IgD-negative memory B cell (primary cell): ENCODE data around the gene ORC3. TPM values are rescaled to one million over a fixed set of nuclear protein-coding genes. Genes with fewer than 3 reads are reported as not detected.
A peak's percentile ranks its signal among the peaks of the same experiment; 100 is the strongest.
"Not testable (repeated sequence)": the region's sequence is repeated elsewhere in the genome, so short reads cannot be mapped to it uniquely, and the experiment has no call there.

Source experiments
- H3K27ac Mint-ChIP-seq, 3 donors: one replicate each; pipeline ENCODE4 v1.8.0; 2020 to 2022; ENCODE audit warnings: mild to moderate bottlenecking in 3 of 3, mixed read lengths in 3 of 3, moderate library complexity in 1 of 3
- H3K27me3 Mint-ChIP-seq: one replicate; pipeline ENCODE4 v1.8.0; 2021; ENCODE audit warnings: mixed read lengths
- H3K36me3 Mint-ChIP-seq: one replicate; pipeline ENCODE4 v1.8.0; 2020; ENCODE audit warnings: mild to moderate bottlenecking, mixed read lengths
- H3K4me1 Mint-ChIP-seq, 3 donors: one replicate each; pipeline ENCODE4 v1.8.0; 2020 to 2022; ENCODE audit warnings: mixed read lengths in 3 of 3, mild to moderate bottlenecking in 1 of 3
- H3K4me3 Mint-ChIP-seq, 4 donors: one replicate each; pipeline ENCODE4 v1.8.0; 2020 to 2022; ENCODE audit warnings: mild to moderate bottlenecking in 4 of 4, mixed read lengths in 4 of 4, moderate library complexity in 3 of 4
- H3K9me3 Mint-ChIP-seq, 3 donors: one replicate each; pipeline ENCODE4 v1.8.0; 2020 to 2021; ENCODE audit warnings: mixed read lengths in 3 of 3, mild to moderate bottlenecking in 1 of 3
- polyA plus RNA-seq: library from polyadenylated mRNA; unstranded; fragments of 300-500 nt; fragmentation: Illumina TruSeq; gene quantifications from one replicate; pipeline ENCODE4 v1.2.3, GENCODE V29; 2021

The ORC3 gene
- polyA plus RNA-seq, 1 donor from 2014 or later: 29.7 TPM

DNA sequence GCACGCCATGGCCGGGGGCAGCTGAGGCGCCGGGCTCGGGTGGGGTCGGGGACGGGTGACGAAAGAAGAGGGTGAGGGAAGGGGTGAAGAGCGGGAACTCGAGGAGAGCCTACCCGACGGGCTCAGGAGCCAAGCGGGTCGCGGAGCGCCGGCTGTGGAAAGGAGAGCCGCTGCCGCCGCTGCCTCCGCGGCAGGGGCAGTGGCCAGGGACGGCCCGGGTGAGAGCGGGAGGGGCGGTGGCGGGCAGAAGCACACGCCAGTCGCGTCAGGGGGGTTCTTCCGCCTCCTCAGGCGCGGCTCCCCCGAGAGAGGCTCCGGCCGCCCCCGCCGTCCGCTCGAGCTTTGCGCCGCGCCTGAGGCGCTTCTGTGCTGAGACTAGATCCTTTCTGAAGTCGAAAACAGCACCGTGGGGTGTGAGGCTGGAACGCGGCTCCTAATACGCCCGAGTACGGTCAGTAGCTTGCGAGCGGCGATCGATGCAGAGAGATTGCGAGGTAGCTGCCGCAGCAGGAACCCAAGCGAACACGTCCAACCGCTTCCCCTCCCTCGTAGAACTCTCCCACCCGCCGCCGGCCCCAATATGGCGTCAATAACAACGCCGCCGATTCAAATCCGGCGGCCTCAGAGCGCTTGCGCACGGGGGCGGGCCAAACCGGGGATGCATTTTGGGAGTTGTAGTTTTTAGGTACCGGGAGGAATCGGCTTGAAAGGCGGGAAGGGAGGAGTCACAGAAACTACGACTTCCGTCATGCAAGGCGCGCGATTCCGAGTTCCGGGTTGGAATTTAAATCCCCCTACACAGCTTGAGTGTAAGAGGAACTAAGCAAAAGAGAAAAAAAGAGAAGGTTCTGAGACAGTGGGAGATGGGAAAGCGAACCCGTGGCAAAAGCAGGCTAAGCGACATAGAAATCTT lies 112.0 kb downstream of the ORC3 start, which contains the start of gene AKIRIN2:
Gene AKIRIN2, minus strand, starts transcription at position 558 of the 913 bp plus-strand sequence. Its CDS starts 549 bp downstream, at position 9.
- H3K4me1 Mint-ChIP-seq: peaks cover 26 to 36% (median 29%) of the 10 kb centered on the region in 3 donors
- H3K27ac Mint-ChIP-seq: peak within 1 kb of the TSS; percentile 85 to 99 (median 91)
- peak within 1 kb of the TSS; percentile 92 to 100 (median 98) for H3K4me3 Mint-ChIP-seq

GRCh38 chr6:87702589-87702945 lies 112.6 kb downstream of the ORC3 start:
- Mint-ChIP-seq H3K4me1 (peaks cover 22 to 34% (median 23%) of the 10 kb centered on the region in 3 donors), H3K9me3 (no peaks in the 10 kb centered on the region), H3K27ac (peak overlapping the region; percentile 85 to 99 (median 91)), H3K27me3 (no peaks in the 10 kb centered on the region), H3K4me3 (peak overlapping the region; percentile 92 to 100 (median 98)), H3K36me3 (peaks cover 2% of the 10 kb centered on the region)

More for the DNA sequence above, 112.0 kb downstream of the ORC3 start, which contains the start of gene AKIRIN2:
- no peaks in the 10 kb centered on the region for H3K9me3 Mint-ChIP-seq
- H3K27me3 Mint-ChIP-seq: no peaks in the 10 kb centered on the region
- peaks cover 2% of the 10 kb centered on the region for H3K36me3 Mint-ChIP-seq

GRCh38 chr6:87703039-87703438 lies 113.1 kb downstream of the ORC3 start:
- peak overlapping the region; percentile 85 to 99 (median 91) for H3K27ac Mint-ChIP-seq
- not testable (repeated sequence) for H3K9me3 Mint-ChIP-seq, H3K36me3 Mint-ChIP-seq, H3K27me3 Mint-ChIP-seq
- H3K4me3 Mint-ChIP-seq: peak overlapping the region; percentile 92 to 100 (median 98)
- H3K4me1 Mint-ChIP-seq: peaks cover 18 to 29% (median 19%) of the 10 kb centered on the region in 3 donors

GRCh38 chr6:87705070-87705691 lies 115.2 kb downstream of the ORC3 start:
- H3K36me3 Mint-ChIP-seq: peaks cover 2% of the 10 kb centered on the region
- H3K9me3 Mint-ChIP-seq: no peaks in the 10 kb centered on the region
- peak overlapping the region in 1 of 4 donors; percentile 72 for H3K4me3 Mint-ChIP-seq
- no peaks in the 10 kb centered on the region for H3K27me3 Mint-ChIP-seq
- H3K4me1 Mint-ChIP-seq: peaks cover 13 to 17% (median 13%) of the 10 kb centered on the region in 3 donors
- peak overlapping the region in 2 of 3 donors; percentile 3 to 30 for H3K27ac Mint-ChIP-seq

- no peaks in the 10 kb centered on the region for H3K36me3 Mint-ChIP-seq
- H3K4me3 Mint-ChIP-seq: no peak overlapping the region
- no peaks in the 10 kb centered on the region for H3K27me3 Mint-ChIP-seq
- H3K27ac Mint-ChIP-seq: no peak overlapping the region
- peaks cover 13 to 17% (median 13%) of the 10 kb centered on the region in 3 donors for H3K4me1 Mint-ChIP-seq
- H3K9me3 Mint-ChIP-seq: no peaks in the 10 kb centered on the region
These were observed 116.4 kb downstream of the ORC3 start for GRCh38 chr6:87706187-87706966.

DNA sequence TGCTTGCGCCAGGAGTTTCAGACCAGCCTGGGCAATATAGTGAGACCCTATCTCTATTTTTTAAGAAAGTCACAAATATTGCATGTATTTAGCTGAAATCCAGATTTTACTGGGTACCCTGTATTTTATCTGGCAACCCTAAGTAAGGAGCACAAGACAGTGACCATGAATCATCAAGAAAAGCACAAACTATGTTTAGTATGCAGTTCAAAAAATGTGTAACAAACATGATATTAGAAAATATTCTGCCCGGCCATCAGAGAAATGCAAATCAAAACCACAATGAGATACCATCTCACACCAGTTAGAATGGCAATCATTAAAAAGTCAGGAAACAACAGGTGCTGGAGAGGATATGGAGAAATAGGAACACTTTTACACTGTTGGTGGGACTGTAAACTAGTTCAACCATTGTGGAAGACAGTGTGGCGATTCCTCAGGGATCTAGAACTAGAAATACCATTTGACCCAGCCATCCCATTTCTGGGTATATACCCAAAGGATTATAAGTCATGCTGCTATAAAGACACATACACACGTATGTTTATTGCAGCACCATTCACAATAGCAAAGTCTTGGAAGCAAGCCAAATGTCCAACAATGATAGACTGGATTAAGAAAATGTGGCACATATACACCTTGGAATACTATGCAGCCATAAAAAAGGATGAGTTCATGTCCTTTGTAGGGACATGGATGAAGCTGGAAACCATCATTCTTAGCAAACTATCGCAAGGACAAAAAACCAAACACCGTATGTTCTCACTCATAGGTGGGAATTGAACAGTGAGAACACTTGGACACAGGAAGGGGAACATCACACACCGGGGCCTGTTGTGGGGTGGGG lies 118.9 kb downstream of the ORC3 start:
- H3K9me3 Mint-ChIP-seq, H3K4me3 Mint-ChIP-seq, H3K27me3 Mint-ChIP-seq, H3K27ac Mint-ChIP-seq, H3K36me3 Mint-ChIP-seq: not testable (repeated sequence)
- H3K4me1 Mint-ChIP-seq: peaks cover 4 to 12% (median 8%) of the 10 kb centered on the region in 3 donors

DNA sequence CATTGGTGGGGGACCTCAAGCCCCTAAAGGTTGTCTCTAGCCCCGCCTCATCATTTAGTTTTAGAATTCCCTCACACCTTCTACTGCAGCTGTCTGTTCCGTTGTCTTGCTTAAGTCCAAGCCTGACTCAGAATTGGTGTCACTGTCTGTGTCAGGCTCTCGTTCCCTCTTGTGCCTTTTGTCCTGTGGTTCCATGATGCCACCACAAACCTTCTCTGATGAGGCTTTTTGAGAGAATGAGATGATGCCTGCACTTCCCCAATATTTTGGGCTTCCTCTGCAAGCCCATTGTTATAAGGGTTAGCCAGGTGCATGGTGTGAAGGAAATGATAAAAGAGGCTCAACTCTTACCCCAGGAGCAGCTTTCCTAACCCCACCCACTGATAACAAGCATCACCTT lies 120.2 kb downstream of the ORC3 start:
- Mint-ChIP-seq H3K4me3 (peak overlapping the region in 1 of 4 donors; percentile 54), H3K9me3 (no peaks in the 10 kb centered on the region), H3K36me3 (no peaks in the 10 kb centered on the region), H3K27me3 (no peaks in the 10 kb centered on the region), H3K27ac (no peak overlapping the region), H3K4me1 (peaks cover 8 to 12% (median 9%) of the 10 kb centered on the region in 3 donors)

DNA sequence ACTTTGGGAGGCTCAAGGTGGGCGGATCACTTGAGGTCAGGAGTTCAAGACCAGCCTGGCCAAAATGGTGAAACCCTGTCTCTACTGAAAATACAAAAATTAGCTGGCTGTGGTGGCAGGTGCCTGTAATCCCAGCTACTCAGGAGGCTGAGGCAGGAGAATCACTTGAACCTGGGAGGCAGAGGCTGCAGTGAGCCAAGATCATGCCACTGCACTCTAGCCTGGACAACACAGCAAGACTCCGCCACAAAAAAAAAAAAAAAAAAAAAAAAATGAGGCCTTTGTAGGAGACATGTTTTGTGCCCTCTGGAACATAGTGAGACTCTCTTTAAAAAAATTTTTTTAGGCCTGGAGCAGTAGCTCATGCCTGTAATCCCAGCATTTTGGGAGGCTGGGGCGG lies 122.8 kb downstream of the ORC3 start:
- not testable (repeated sequence) for H3K27ac Mint-ChIP-seq, H3K4me3 Mint-ChIP-seq, H3K36me3 Mint-ChIP-seq, H3K27me3 Mint-ChIP-seq, H3K9me3 Mint-ChIP-seq, H3K4me1 Mint-ChIP-seq

DNA sequence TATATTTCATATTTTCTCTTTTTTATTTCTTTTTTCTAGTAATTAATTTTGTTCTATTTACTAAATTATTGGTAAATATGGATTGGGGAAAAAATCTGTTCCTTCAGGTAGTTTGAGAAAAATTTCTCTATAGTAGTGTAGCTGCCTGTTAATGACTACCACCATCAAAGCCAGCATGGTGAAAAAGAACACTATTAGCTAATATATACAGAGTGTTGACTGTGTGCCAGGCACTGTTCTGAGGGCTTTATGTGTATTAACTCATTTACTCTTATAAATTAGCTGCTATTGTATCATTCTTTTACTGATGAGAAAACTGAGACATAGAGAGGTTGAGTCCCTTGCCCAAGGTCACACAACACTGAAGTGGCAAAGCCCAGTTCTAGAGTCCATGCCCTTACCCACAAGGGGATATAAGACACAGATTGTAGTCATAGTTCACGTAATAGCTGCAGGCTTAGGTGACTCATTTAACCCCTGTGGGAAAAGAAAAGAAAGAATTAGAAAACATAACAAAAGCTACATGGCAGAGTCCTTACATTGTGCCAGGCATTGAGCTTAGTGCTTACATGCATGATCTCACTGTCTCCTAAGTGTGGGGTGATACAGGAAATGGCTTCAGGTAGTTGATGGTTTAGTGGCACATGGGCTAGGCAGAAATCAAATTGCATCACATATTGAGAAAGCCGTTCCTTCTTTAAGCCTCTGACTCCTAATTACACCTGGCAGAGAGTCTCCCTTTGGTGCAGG lies 124.3 kb downstream of the ORC3 start:
- Mint-ChIP-seq H3K4me3 (no peak overlapping the region), H3K36me3 (no peaks in the 10 kb centered on the region), H3K9me3 (no peaks in the 10 kb centered on the region), H3K27me3 (no peaks in the 10 kb centered on the region), H3K27ac (no peak overlapping the region), H3K4me1 (peaks cover 4 to 8% (median 7%) of the 10 kb centered on the region in 3 donors)

Other genes with a start within 250 kb of the ORC3 start
- gene C6orf163, start 245.3 kb upstream of the ORC3 start, polyA plus RNA-seq: 0.56 TPM
- gene CFAP206, start 182.2 kb upstream of the ORC3 start, polyA plus RNA-seq: not detected
- 20.1 TPM for gene SLC35A1, start 117.2 kb upstream of the ORC3 start, polyA plus RNA-seq
- 22.0 TPM for gene RARS2, start 148 bp upstream of the ORC3 start, polyA plus RNA-seq
- gene AKIRIN2, start 112.1 kb downstream of the ORC3 start, polyA plus RNA-seq: 84.6 TPM